CD1c-positive myeloid dendritic cell (primary cell): ENCODE data around the gene CHKA.

Experiments used
- DNase-seq: peaks from one replicate; pipeline ENCODE4 v3.0.0-alpha.2; 2016; ENCODE audit errors: extremely low spot score

The CHKA gene

DNA sequence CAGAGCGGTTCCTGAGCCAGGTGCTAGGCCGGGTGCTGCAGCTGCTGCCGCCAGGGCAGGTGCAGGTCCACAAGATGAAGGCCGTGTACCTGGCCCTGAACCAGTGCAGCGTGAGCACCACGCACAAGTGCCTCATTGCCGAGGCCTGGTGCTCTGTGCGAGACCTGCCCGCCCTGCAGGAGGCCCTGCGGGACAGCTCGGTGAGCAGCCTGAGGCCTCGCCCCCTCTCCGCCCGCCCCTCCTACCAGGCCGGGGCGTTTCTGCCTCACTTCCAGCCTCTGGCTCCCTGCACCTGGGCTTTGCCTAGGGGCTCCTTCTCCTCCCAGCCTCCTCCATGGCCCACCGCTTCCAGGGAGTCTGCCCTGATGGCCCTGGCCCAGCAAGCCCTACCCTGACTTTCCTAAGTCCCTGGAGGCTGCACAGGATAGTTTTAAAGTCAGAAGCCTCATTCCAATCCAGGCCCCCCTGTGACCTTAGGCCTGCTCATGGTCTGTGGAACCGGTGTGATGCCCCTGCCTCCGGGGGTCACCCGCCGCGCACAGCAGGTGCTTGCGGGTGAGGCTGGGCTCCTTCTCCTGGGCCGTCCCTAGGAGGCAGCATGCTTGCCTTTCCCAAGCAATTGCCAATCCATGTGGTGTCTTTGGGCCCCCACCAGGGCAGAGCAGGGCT lies 76.9 kb downstream of the CHKA start:
- no peak for DNase-seq

DNA sequence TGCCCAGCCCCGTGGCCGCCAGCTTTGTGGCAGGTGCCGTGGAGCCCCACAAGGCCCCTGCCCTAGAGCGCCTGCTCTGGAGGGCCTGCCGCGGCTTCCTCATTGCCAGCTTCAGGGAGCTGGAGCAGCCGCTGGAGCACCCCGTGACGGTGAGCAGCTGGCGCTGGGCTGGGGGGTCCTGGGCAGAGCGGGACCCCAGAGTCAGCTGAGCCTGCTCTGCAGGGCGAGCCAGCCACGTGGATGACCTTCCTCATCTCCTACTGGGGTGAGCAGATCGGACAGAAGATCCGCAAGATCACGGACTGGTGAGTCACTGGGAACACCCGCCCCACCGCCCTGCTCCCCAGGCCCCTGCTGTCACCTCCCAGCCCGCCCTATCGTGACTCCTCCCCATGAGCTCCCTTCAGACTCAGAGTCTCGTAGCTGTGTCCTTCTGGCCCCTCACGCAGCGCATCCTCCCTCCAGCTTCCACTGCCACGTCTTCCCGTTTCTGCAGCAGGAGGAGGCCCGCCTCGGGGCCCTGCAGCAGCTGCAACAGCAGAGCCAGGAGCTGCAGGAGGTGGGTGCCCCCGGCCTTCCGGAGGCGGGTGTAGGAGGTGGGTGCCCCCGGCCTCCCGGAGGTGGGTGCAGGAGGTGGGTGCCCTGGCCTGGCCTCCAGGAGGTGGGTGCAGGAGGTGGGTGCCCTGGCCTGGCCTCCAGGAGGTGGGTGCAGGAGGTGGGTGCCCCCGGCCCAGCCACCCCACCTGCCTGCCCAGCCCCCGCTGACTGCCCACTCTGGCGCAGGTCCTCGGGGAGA lies 77.6 kb downstream of the CHKA start:
- DNase-seq = peak; percentile 37

DNA sequence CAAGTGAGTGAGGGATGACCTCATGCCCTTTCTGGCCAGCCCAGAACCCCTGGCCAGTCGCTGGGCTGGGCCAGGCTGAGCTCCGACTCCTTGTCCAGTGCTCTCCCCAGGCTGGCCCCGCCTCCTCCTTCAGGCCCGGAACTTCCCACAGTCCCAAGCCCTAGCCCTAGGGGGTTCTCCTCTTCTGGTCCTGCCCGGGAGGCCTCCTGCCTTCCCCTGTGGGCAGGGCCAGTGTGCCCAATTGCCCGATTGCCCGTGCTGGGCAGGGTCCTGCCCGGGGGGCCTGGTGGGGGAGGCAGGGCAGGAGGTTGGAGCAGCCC lies 78.2 kb downstream of the CHKA start:
- no peak for DNase-seq

DNA sequence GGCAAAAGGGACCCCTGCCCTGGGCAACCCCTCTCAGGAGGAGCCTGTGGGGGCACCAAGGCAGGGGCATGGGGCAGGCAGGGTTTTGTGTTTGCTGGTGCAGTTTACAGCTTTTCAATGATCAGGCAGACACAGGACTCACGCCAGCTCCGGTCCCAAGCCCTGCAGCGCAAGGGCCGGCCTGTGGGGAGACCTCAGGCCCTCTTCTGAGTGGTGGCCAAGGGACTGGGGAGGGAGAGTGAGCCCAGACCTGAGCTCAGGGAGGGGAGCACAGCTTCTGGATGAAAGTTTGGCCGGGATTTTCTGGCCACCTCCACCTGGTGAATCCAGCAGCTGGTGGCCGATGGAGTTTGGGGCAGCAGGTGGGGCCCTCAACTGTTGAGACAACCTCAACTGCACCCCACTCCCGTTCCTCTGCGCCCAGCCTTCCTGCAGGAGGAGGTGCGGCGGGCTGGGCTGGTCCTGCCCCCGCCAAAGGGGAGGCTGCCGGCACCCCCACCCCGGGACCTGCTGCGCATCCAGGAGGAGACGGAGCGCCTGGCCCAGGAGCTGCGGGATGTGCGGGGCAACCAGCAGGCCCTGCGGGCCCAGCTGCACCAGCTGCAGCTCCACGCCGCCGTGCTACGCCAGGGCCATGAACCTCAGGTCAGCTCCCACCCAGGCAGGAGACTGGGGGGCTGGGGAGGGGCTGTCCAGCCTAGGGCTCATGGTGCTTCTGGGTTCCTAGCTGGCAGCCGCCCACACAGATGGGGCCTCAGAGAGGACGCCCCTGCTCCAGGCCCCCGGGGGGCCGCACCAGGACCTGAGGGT lies 78.8 kb downstream of the CHKA start:
- DNase-seq = no peak

DNA sequence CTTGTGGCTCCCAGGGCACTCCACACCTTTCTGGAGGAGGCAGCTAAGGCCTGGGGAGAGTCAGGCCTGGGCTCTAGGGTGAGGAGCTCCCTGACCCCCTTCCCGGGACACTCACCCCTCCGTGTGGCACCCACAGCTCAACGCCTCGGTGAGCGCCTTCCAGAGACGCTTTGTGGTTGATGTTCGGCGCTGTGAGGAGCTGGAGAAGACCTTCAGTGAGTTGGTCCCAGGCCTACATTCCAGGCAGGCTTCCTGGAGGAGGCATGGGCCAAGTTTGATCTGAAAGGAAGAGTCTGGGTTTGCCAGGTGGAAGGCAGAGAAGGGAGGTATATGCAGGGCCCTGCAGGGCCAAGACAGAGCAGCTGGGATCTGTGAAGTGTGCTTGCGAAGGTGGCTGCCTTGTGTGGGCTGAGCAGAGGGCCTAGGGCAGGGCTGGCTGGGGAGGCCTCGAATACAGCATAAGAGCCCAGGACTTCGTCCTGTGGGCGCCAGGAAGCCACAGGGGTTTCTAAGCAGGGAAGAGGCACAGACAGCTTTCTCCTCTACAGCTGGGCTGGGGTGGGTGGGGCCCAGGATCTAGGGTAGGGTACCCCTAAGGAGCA lies 79.5 kb downstream of the CHKA start:
- DNase-seq = no peak

DNA sequence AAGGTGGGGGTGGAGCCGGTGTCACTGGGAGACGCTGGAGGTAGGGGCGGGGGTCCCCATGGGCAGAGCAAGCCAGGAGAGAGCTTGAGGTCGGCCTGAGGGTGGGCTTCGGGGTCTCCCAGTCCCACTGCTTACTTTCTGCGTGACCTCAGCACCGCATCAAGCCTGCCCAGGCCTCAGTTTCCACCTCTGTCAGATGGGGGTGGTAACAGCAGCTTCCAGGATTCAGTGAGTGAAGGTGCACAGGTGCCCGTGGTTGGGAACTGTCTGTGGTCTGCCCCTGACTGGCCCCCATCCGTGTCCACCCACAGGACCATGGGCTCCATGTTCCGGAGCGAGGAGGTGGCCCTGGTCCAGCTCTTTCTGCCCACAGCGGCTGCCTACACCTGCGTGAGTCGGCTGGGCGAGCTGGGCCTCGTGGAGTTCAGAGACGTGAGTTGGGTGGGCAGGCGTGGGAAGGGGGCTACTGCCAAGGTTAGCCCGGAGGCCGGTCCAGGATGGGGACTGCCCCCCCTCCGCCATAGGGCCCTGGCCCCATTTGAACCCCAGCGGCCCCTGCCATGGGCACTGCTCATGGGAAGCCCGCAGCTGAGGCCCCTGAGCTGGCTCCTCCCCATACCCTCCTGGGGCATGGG lies 80.1 kb downstream of the CHKA start:
- no peak for DNase-seq

DNA sequence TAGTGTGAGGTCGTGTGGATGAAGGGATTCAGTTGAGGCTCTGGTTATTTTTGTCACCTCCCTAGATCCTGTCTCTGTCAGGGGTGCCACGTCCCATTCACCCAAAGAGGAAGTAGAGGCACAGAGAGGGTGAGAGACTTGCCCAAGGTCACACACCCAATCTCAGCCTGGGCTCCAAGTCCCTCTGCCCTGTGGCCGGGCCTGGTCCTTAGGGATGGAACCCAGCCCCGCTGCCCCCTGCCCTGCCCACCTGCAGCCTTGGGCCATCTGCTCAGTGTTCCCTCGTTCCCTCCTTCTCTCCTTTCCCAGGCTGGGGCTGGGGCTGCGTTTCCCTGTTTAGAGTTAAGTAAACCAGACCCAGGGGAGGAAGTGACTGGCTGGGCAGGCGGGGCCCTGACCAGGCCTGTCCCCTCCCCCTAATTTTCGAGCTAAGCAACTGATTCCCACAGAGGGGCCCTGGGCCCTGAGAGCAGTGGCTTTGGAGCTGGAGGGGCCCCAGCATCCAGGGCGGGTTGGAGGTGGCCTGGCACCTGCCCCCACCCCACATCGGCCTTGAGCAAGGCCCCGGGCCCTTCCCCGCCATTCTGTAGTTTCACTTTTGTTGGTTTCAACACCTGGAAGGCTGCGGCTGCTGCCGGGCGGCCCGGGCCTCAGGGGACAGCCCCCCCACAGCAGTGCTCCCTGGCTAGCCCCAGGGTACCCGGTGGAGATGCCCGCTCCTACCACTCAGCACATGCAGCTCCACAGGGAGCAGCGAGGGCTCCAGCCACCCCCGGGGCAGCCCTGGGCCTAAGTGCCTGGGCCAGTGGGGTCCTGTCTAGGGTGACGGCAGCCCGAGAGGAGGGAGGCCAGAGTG lies 80.9 kb downstream of the CHKA start:
- peak; percentile 70 for DNase-seq

DNA sequence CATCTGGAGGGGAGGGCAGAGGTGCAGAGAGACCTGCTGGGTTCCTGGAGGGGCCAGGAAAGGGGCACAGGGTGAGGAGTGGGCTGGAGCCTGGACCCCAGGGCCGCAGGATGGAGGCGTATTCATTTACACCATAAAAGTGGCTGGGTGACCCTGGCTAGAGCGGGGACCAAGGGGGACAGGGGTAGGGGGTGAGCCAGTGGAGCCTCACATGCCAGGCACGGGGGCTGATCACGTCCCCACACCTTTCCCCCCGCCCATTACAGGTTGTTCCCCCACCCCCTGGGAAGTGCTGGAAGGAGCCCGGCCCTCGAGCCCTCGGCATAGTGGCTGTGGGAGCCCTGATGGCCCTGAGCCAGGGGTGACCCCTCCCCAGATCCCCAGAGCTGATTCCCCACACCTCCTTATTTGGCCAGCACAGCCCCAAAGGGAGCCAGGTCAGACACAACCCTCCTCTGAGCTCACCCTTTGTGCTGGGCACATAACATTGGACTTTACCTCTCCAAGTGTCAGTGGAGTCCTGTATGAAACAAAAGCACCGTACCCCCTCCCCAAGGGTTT lies 81.6 kb downstream of the CHKA start:
- DNase-seq = peak; percentile 8

DNA sequence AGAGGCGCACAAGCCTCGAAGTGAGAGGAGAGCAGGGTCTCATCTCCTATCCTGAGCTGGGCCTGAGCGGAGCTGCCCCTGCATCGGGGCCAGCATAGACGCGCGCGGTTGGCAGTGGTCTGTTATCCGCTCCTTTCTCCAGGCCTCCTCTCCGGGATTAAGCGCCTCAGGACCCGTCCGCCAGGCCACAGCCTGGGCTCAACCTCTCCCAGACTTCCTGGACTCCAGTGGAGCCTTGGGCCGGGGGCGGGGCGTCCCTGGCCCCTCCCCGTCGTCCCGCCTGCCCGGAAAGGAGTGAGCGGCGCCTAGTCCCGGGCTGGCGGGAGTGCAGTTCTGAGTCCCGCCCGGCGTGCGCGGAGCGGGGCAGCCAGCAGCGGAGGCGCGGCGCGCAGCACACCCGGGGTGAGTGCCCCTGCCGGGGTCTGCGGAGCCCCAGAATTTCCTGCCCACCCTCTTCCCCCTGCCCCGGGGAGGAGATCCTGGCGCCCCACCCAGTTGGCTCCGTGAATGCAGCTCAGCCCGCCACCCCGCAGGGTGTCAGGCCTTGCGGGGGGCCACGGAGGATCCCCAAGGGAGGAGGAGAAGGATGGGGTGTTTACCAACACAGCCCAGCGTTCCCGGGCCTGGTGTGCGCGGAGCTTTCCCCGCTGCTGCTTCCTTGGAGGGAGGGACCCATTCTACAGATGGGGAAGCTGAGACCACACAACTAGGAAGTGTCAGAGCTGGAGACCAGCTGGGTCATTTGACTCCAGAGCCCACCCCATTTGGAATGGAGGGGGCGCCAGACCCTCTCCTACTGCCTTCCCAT lies 82.3 kb downstream of the CHKA start, which contains the start of gene TCIRG1:
Gene TCIRG1 (plus strand): TSS at position 308 of the 808 bp plus-strand sequence. CDS start 2,247 bp downstream, outside the sequence.
- peak; percentile 88 for DNase-seq

DNA sequence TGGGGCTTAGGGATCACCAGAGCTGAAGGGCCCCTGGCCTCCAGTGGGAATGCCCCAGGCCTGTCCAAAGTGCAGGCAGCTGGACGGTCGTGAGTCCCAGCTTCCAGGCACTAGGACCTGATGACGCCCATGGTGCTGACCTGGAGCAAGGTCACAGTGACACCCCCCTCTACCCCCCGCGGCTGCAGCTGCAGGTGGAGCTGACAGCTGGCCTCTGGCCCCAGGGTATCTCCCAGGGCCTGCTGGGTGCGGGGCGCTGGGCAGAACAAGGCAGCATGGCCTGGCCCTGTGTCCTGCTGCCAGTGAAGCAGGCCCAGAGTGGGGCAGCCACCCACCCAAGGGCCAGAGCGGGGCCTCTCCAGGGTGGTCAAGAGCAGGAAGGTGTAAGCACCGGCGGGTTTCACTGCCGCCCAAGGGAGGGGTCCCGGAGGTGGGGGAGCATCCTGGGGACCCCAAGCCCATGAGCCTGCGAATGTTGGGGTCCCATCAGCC lies 82.9 kb downstream of the CHKA start:
- no peak for DNase-seq

DNA sequence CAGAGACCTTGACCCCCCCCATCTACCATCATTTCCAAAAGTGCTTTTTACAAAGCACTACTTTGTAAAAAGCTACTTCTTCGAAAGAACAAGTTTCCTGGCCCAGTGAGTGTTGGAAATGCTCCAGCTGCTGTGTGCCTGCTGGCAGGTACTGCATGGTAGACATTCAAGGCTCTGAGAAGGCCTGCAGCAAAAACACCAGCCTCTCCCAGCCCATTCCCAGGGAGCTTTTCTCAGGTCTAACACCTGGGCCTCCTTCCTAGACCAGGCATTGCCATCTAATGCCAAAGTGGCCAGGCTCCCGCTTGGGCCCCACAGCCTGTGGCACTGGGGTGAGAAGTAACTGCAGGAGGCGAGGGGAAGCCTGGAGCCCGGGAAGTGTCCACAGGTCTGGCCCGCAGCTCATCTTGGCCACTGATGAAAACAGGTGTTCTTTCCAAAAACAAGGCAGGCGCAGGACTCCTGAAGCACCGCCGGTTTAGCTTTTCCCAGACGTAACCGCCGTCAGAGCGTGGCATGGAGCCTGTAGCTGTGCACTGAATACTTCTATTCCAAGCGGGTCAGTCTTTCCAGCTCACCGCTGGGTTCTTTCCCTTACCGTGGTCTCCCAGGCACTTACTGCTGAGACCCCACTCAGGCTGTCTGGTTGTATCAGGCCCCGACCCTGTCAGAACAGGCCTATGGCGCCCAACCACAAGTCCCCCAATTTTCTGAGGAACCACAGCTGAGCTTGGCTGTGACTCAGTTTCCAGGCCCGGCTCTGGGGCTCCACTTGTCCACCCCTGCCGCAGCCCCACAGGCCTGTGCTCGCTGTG lies 83.6 kb downstream of the CHKA start:
- peak; percentile 9 for DNase-seq

DNA sequence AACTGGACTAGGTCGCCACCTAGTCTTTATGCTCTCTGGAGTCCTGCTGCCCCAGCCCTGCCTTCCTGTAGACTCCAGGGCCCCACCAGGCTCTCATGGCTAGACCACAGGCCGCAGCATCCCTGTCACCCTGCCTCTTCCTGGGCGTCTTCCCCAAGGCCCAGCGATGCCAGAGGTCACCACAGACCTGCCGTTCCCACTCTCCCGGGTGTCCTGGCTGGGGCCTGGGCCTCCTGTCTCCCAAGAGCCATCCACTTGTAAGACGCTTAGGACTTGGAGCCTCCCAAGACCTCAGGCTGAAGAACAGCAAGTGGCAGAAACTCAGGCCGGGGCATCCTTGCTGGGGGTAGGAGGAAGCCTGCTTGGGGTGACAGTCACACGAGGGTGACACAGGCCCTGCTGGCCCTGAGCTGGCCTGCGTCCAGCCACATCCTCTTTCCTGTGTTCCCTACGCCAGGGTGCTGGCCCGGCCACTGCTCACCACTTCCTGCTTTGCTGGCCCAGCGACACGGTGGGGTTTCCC lies 84.4 kb downstream of the CHKA start:
- peak; percentile 92 for DNase-seq

DNA sequence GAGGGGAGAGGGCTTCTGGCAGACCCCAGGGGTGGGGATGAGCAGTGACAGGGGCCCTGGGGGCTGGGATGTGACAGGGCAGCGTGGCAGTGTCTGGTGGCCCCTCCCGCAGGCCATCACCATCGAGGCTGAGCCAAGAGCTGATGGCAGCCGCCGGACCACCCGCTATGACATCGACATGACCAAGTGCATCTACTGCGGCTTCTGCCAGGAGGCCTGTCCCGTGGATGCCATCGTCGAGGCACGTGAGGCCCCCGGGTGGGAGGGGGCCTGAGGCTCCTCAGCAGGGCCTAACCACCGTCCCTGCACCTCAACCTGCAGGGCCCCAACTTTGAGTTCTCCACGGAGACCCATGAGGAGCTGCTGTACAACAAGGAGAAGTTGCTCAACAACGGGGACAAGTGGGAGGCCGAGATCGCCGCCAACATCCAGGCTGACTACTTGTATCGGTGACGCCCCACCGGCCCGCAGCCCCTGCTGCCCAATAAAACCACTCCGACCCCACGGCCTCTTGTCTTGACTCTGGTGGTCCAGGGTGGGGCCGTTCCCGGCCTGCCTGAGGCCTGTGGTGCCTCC lies 85.0 kb downstream of the CHKA start:
- DNase-seq = peak; percentile 76

DNA sequence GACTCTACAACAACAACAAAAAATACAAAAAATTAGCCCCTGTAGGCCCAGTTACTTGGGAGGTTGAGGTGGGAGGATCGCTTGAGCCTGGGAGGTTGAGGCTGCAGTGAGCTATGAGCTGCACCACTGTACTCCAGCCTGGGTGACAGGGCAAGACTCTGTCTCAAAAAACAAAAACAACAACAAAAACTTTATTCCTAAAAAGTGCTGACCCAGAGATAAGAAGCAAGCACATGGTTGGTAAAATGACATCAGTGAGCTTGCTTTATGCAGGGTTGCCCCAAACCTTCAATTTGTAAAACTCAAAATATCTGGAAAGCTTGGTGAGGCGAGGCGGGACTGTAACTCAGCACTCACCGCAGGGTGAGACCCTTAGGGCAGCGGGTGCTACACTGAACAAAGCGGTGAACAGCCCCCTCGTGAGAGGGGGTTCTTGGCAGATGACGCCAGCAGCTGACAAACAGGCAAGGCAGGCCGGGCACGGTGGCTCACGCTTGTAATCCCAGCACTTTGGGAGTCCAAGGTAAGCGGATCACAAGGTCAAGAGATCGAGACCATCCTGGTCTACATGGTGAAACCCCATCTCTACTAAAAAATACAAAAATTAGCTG lies 85.8 kb downstream of the CHKA start:
- no peak for DNase-seq

DNA sequence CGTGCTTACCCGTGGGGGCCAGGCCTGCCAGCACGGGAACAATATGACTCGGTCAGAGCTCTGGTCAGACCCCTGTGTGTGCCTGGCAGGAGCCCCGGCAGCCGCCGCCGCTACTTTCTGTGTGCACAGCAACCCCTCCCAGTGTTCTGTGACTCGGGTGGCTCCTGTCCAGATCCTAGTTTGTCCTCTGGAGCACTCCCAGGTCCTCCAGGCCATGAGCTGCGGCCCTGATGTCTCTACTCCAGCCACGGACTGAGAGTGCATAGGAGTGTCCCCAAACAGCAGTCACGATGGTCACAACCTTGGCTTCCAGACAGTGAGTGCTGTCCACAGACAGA lies 87.5 kb downstream of the CHKA start:
- DNase-seq = no peak

DNA sequence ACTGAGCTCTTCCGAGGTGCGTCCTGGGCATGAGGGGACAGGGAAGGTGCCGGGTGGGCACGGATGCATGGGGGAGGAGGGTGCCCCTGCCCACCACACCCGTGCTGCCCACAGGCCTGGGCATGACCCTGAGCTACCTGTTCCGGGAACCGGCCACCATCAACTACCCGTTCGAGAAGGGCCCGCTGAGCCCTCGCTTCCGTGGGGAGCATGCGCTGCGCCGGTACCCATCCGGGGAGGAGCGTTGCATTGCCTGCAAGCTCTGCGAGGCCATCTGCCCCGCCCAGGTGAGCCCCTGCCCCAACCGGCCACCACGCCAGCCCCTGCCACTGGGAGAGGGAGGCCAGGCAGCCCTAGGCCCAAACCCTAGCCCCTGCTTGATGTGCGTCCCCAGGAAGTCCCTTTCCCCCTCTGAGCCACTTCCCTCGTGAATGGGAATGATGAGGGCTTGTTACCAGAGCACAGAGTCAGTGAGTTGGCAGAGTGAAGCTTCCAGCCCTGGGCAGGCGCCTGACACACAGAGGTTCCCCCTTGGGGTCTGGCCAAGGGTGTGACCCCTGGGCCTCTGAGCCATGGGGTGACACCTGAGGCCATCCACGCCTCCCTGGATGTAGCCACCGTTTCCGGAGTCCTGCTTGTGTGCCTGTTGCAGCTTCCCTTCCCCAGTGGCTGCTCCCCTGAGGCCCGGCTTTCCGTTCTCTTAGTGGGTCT lies 88.0 kb downstream of the CHKA start:
- no peak for DNase-seq

DNA sequence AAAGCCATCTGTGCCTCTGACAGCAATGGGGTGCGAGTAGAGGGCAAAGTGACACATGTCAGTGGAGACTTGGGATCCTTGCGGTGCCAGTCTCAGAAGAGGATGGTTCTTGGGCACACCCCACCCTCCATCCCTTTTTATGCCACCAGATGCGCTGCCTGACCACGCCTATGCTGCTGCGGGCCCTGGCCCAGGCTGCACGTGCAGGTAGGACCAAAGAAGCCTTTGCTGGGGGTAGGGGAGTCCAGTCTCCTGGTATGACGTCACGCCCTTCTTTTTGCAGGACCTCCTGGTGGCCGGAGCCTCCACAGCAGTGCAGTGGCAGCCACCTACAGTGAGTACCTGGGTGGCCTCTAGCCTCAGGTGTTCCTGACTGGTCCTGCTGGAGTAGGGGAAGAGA lies 89.2 kb downstream of the CHKA start:
- DNase-seq = no peak
